Smooth muscle cell (in vitro differentiated cells): ENCODE data around the gene FAM98C. TPM values are rescaled to one million over a fixed set of nuclear protein-coding genes. Genes with fewer than 3 reads are reported as not detected.

Source experiments
- DNase-seq: peaks from one replicate; lab custom pipeline; 2025; ENCODE audit not compliant: unreplicated experiment; lab: John Stamatoyannopoulos, UW
- H2AFZ ChIP-seq: fragments of 200-600 bp; sonication (generic); 2 replicates; pipeline ENCODE4 v1.6.0; 2016; ENCODE audit warnings: antibody characterized with exemption, low read depth, mild to moderate bottlenecking
- H3F3A ChIP-seq: fragments of 200-600 bp; sonication (generic); 2 replicates; pipeline ENCODE4 v1.6.0; 2017; ENCODE audit warnings: antibody characterized with exemption, low read depth
- H3K27ac ChIP-seq: fragments of 200-600 bp; sonication (generic); 2 replicates; pipeline ENCODE4 v1.5.1; 2016; ENCODE audit warnings: low read depth, mild to moderate bottlenecking
- H3K27me3 ChIP-seq: fragments of 200-600 bp; sonication (generic); 2 replicates; pipeline ENCODE4 v1.6.1; 2016; ENCODE audit warnings: low read depth, mild to moderate bottlenecking
- H3K36me3 ChIP-seq: fragments of 200-600 bp; sonication (generic); 2 replicates; pipeline ENCODE4 v1.5.1; 2016; ENCODE audit warnings: low read depth
- H3K4me1 ChIP-seq: fragments of 200-600 bp; sonication (generic); 2 replicates; pipeline ENCODE4 v1.5.1; 2016; ENCODE audit warnings: low read depth
- H3K4me2 ChIP-seq: fragments of 200-600 bp; sonication (generic); 2 replicates; pipeline ENCODE4 v1.6.0; 2016; ENCODE audit warnings: mild to moderate bottlenecking
- H3K4me3 ChIP-seq: fragments of 200-600 bp; sonication (generic); 2 replicates; pipeline ENCODE4 v1.5.1; 2016; ENCODE audit warnings: mild to moderate bottlenecking
- H3K79me2 ChIP-seq: fragments of 200-600 bp; sonication (generic); 2 replicates; pipeline ENCODE4 v1.6.0; 2016; ENCODE audit warnings: low read depth, mild to moderate bottlenecking
- H3K9ac ChIP-seq: fragments of 200-600 bp; sonication (generic); 2 replicates; pipeline ENCODE4 v1.6.0; 2016; ENCODE audit warnings: low read depth
- H3K9me3 ChIP-seq: fragments of 200-600 bp; sonication (generic); replicated peaks from 2 replicates; pipeline ENCODE4 v1.5.1; 2016; ENCODE audit warnings: low read depth
- H4K20me1 ChIP-seq: fragments of 200-600 bp; sonication (generic); 2 replicates; pipeline ENCODE4 v1.6.0; 2016; ENCODE audit warnings: low read depth
- CTCF ChIP-seq: fragments of 200-600 bp; sonication (generic); IDR thresholded peaks from 2 replicates; pipeline ENCODE4 v1.5.1; 2017; ENCODE audit warnings: borderline replicate concordance, mild to moderate bottlenecking, antibody characterized with exemption; ENCODE audit not compliant: insufficient read depth, poor library complexity, severe bottlenecking
- WGBS: methylation state at CpG from one replicate; pipeline ENCODE4 v1.1.7; 2016; ENCODE audit warnings: low lambda C conversion rate; 5-methylcytosine and 5-hydroxymethylcytosine counted together
- polyA plus RNA-seq: library from polyadenylated mRNA; unstranded; fragments of >200 nt; fragmentation: Nextera tagmentation; extraction: Ambion mirVana; gene quantifications from 2 replicates; pipeline ENCODE4 v1.2.1, GENCODE V29; 2016
- total RNA-seq: library from RNA; depleted of rRNA; stranded (reverse); fragments of >200 nt; gene quantifications from 2 replicates; pipeline ENCODE4 v1.2.3, GENCODE V29; 2014

FAM98C gene
- total and polyA plus RNA-seq, 2 experiments from 2014 or later = 8.5 to 15.9 TPM

GRCh38 chr19:38457690-38458405, 55.0 kb downstream of the FAM98C start:
- 94% methylated on average over 11 of the region's 15 CpGs for WGBS
- no peaks in the 10 kb centered on the region for H4K20me1 ChIP-seq

More at GRCh38 chr19:38457690-38458405, 55.0 kb downstream of the FAM98C start:
- Histone ChIP-seq H3K4me3 (no peak overlapping the region), H3K4me2 (no peak overlapping the region), H3K9ac (no peak overlapping the region), H3K79me2 (no peaks in the 10 kb centered on the region), H3F3A (no peaks in the 10 kb centered on the region), H3K4me1 (no peaks in the 10 kb centered on the region), H2AFZ (no peak overlapping the region), H3K9me3 (no peaks in the 10 kb centered on the region), H3K27ac (no peak overlapping the region), H3K36me3 (no peaks in the 10 kb centered on the region), H3K27me3 (no peaks in the 10 kb centered on the region)
- TF ChIP-seq CTCF = no peak
- no peak for DNase-seq

Other genes with a start within 250 kb of the FAM98C start
- gene DPF1, start 178.9 kb upstream of the FAM98C start, total RNA-seq = 0.27 TPM in 1 of 2 replicates, not detected in the other
- 2.4 and 3.1 TPM in 2 replicates for gene DPF1, start 178.9 kb upstream of the FAM98C start, polyA plus RNA-seq
- 4.0 and 8.1 TPM in 2 replicates for gene PPP1R14A, start 146.7 kb upstream of the FAM98C start, total RNA-seq
- 88.4 and 89.7 TPM in 2 replicates for gene PPP1R14A, start 146.7 kb upstream of the FAM98C start, polyA plus RNA-seq
- 153 and 157 TPM in 2 replicates for gene SPINT2, start 138.5 kb upstream of the FAM98C start, total RNA-seq
- gene SPINT2, start 138.5 kb upstream of the FAM98C start, polyA plus RNA-seq = 201 and 453 TPM in 2 replicates
- 97.5 and 136 TPM in 2 replicates for gene C19orf33, start 98.8 kb upstream of the FAM98C start, total RNA-seq
- 22.1 and 96.5 TPM in 2 replicates for gene C19orf33, start 98.8 kb upstream of the FAM98C start, polyA plus RNA-seq
- 80.1 and 87.5 TPM in 2 replicates for gene YIF1B, start 87.1 kb upstream of the FAM98C start, total RNA-seq
- gene YIF1B, start 87.1 kb upstream of the FAM98C start, polyA plus RNA-seq = 185 and 216 TPM in 2 replicates
- gene KCNK6, start 83.2 kb upstream of the FAM98C start, total RNA-seq = 6.5 and 7.2 TPM in 2 replicates
- gene KCNK6, start 83.2 kb upstream of the FAM98C start, polyA plus RNA-seq = 12.6 and 13.4 TPM in 2 replicates
- 0.94 TPM in 1 of 2 replicates, not detected in the other for gene CATSPERG, start 67.3 kb upstream of the FAM98C start, total RNA-seq
- 0.32 and 0.98 TPM in 2 replicates for gene CATSPERG, start 67.3 kb upstream of the FAM98C start, polyA plus RNA-seq
- 279 and 377 TPM in 2 replicates for gene PSMD8, start 28.5 kb upstream of the FAM98C start, total RNA-seq
- 387 and 404 TPM in 2 replicates for gene PSMD8, start 28.5 kb upstream of the FAM98C start, polyA plus RNA-seq
- 2.1 TPM in 1 of 2 replicates, not detected in the other for gene GGN, start 15.1 kb upstream of the FAM98C start, total RNA-seq
- 1.00 and 2.2 TPM in 2 replicates for gene GGN, start 15.1 kb upstream of the FAM98C start, polyA plus RNA-seq
- 1.7 and 3.0 TPM in 2 replicates for gene SPRED3, start 14.4 kb upstream of the FAM98C start, total RNA-seq
- gene SPRED3, start 14.4 kb upstream of the FAM98C start, polyA plus RNA-seq = 1.8 and 2.8 TPM in 2 replicates
- not detected in 2 replicates for gene RASGRP4, start 23.1 kb downstream of the FAM98C start, total RNA-seq
- not detected in 2 replicates for gene RASGRP4, start 23.1 kb downstream of the FAM98C start, polyA plus RNA-seq
- gene RYR1, start 30.6 kb downstream of the FAM98C start, total RNA-seq = 0.13 and 0.31 TPM in 2 replicates
- 0.08 and 0.95 TPM in 2 replicates for gene RYR1, start 30.6 kb downstream of the FAM98C start, polyA plus RNA-seq
- 0.22 and 2.1 TPM in 2 replicates for gene MAP4K1, start 214.9 kb downstream of the FAM98C start, total RNA-seq
- 0.91 TPM in 1 of 2 replicates, not detected in the other for gene MAP4K1, start 214.9 kb downstream of the FAM98C start, polyA plus RNA-seq
- gene EIF3K, start 216.1 kb downstream of the FAM98C start, total RNA-seq = 324 and 334 TPM in 2 replicates
- 178 and 181 TPM in 2 replicates for gene EIF3K, start 216.1 kb downstream of the FAM98C start, polyA plus RNA-seq
- 311 TPM in 2 replicates for gene ACTN4, start 244.6 kb downstream of the FAM98C start, total RNA-seq
- 53.8 and 60.4 TPM in 2 replicates for gene ACTN4, start 244.6 kb downstream of the FAM98C start, polyA plus RNA-seq